ENCODE data around the gene NXPE3. TPM values are rescaled to one million over a fixed set of nuclear protein-coding genes. Genes with fewer than 3 reads are reported as not detected.
A peak's percentile ranks its signal among the peaks of the same experiment; 100 is the strongest.

The NXPE3 gene
- polyA plus RNA-seq, 1 donor (not counting 4 experiments of a cell fraction or from before 2014, with no cell fraction given): 16.8 TPM

- no peak for DNase-seq (ENCODE audit: low read depth, low spot score)
- no peaks in the 10 kb centered on the region for H3K36me3 ChIP-seq (ENCODE audit: control insufficient read depth in 2 of 2, extremely low read depth in 1 of 2, insufficient read depth in 2 of 2, low read length in 2 of 2)
- no peak overlapping the region for H3K4me3 ChIP-seq (ENCODE audit: control insufficient read depth in 2 of 3, extremely low read depth in 1 of 3, insufficient read depth in 2 of 3, low read depth in 1 of 3, low read length in 3 of 3)
- H3K4me1 ChIP-seq (ENCODE audit: control insufficient read depth, extremely low read depth, insufficient read depth, low read length): peaks cover 17% of the 10 kb centered on the region
- peak overlapping the region; percentile 38 for H3K4me2 ChIP-seq (ENCODE audit: control insufficient read depth, extremely low read depth, insufficient read depth, low read depth, low read length)
- no peaks in the 10 kb centered on the region for H3K79me2 ChIP-seq (ENCODE audit: control insufficient read depth, insufficient read depth, low read length)
- dilution Hi-C loops (cut with MboI; ENCODE audit: extremely low pct_ligation_motif_present, low sequenced_read_pairs): no loop called here
- H3K9me3 ChIP-seq (ENCODE audit: control insufficient read depth, low read depth, low read length): no peaks in the 10 kb centered on the region
- H3K27ac ChIP-seq (ENCODE audit: control insufficient read depth, insufficient read depth, low read length): no peak overlapping the region
- H3K9me1 ChIP-seq (ENCODE audit: control insufficient read depth, extremely low read depth, insufficient read depth, low read length): no peaks in the 10 kb centered on the region
- peak overlapping the region; percentile 19 for H2AFZ ChIP-seq (ENCODE audit: control insufficient read depth, low read length)
- no peaks in the 10 kb centered on the region for H3K27me3 ChIP-seq (ENCODE audit: control insufficient read depth, extremely low read depth, insufficient read depth, low read length)
- FAIRE-seq: no peak
- TF ChIP-seq EZH2 (IDR thresholded peaks at IDR 0.05; ENCODE audit: low read length) (no peak), CTCF (optimal IDR thresholded peaks at IDR 0.05 in 1 of 3, IDR thresholded peaks at IDR 0.05 in 1 of 3, conservative IDR thresholded peaks at IDR 0.05 in 1 of 3; ENCODE audit: extremely low read depth in 1 of 3, insufficient read depth in 2 of 3, low read length in 3 of 3) (no peak)
- H4K20me1 ChIP-seq (ENCODE audit: control insufficient read depth, extremely low read depth, insufficient read depth, low read length): no peaks in the 10 kb centered on the region
- no peak overlapping the region for H3K9ac ChIP-seq (ENCODE audit: control insufficient read depth, extremely low read depth, insufficient read depth, low read length)
Observed at GRCh38 chr3:101870138-101870537, 91.1 kb downstream of the NXPE3 start.

GRCh38 chr3:101873619-101874018 is 94.6 kb downstream of the NXPE3 start:
- no peak for DNase-seq (ENCODE audit: low read depth, low spot score)
- dilution Hi-C loops (cut with MboI; ENCODE audit: extremely low pct_ligation_motif_present, low sequenced_read_pairs): no loop called here

More at GRCh38 chr3:101873619-101874018, 94.6 kb downstream of the NXPE3 start:
- no peaks in the 10 kb centered on the region for H3K36me3 ChIP-seq (ENCODE audit: control insufficient read depth in 2 of 2, extremely low read depth in 1 of 2, insufficient read depth in 2 of 2, low read length in 2 of 2)
- TF ChIP-seq EZH2 (IDR thresholded peaks at IDR 0.05; ENCODE audit: low read length) (no peak), CTCF (optimal IDR thresholded peaks at IDR 0.05 in 1 of 3, IDR thresholded peaks at IDR 0.05 in 1 of 3, conservative IDR thresholded peaks at IDR 0.05 in 1 of 3; ENCODE audit: extremely low read depth in 1 of 3, insufficient read depth in 2 of 3, low read length in 3 of 3) (no peak)
- FAIRE-seq: no peak
- no peaks in the 10 kb centered on the region for H4K20me1 ChIP-seq (ENCODE audit: control insufficient read depth, extremely low read depth, insufficient read depth, low read length)
- no peak overlapping the region for H3K4me2 ChIP-seq (ENCODE audit: control insufficient read depth, extremely low read depth, insufficient read depth, low read depth, low read length)
- no peak overlapping the region for H2AFZ ChIP-seq (ENCODE audit: control insufficient read depth, low read length)
- no peak overlapping the region for H3K4me3 ChIP-seq (ENCODE audit: control insufficient read depth in 2 of 3, extremely low read depth in 1 of 3, insufficient read depth in 2 of 3, low read depth in 1 of 3, low read length in 3 of 3)
- H3K9me3 ChIP-seq (ENCODE audit: control insufficient read depth, low read depth, low read length): no peaks in the 10 kb centered on the region
- H3K4me1 ChIP-seq (ENCODE audit: control insufficient read depth, extremely low read depth, insufficient read depth, low read length): peaks cover 13% of the 10 kb centered on the region
- H3K27ac ChIP-seq (ENCODE audit: control insufficient read depth, insufficient read depth, low read length): no peak overlapping the region
- H3K9ac ChIP-seq (ENCODE audit: control insufficient read depth, extremely low read depth, insufficient read depth, low read length): no peak overlapping the region
- H3K79me2 ChIP-seq (ENCODE audit: control insufficient read depth, insufficient read depth, low read length): no peaks in the 10 kb centered on the region
- no peaks in the 10 kb centered on the region for H3K9me1 ChIP-seq (ENCODE audit: control insufficient read depth, extremely low read depth, insufficient read depth, low read length)
- H3K27me3 ChIP-seq (ENCODE audit: control insufficient read depth, extremely low read depth, insufficient read depth, low read length): no peaks in the 10 kb centered on the region

Data from keratinocyte (primary cell).